Measurements from ENCODE around the gene MAP4K5. TPM values are rescaled to one million over a fixed set of nuclear protein-coding genes. Genes with fewer than 3 reads are reported as not detected.

MAP4K5 gene
- total and polyA plus RNA-seq, 2 of the 4 experiments (the other 2 are of a cell fraction) = 33.1 to 46.1 TPM

DNA sequence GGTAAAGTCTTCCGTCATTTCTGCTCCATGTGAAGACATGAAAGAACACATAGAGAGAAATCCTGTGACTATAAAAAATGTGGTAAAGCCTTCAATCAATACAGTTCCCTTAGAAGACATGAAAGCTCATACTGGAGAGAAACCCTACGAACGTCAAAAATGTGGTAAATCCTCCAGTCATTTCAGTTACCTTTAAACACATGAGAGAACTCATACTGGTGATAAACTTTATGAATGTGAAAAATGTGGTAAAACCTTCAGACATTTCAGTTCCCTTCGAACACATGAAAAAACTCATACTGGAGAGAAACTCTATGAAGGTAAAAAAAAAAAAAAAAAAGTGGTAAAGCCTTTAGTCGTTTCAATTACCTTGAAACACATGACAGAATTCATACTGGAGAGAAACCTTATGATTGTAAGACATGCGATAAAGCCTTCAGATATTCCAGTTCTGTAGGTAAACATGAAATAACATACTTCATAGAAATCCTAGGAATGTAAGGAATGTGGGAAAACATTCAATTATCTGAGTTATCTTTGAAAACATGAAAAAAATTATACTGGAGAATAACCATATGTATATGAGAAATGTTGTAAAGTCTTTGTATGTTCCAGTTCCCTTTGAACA lies 60.4 kb downstream of the MAP4K5 start:
- no TSS peak for BruUV-seq (replicated peaks)
- Histone ChIP-seq H3K4me2 (ENCODE audit: low read depth, low read length) (no peak overlapping the region), H4K8ac (ENCODE audit: low read depth in 2 of 2, low read length in 2 of 2) (no peak overlapping the region), H2BK20ac (ENCODE audit: low read depth, low read length) (no peak overlapping the region), H3K4me3 (ENCODE audit: insufficient read depth, low read depth, low read length) (no peak overlapping the region), H2AK9ac (replicated peaks; ENCODE audit: low read depth, low read length, poor library complexity) (no peak overlapping the region), H3K36me3 (ENCODE audit: control insufficient read depth, insufficient read depth, low read length) (peaks cover 55% of the 10 kb centered on the region), H3K27ac (ENCODE audit: insufficient read depth, low read length) (no peak overlapping the region), H3K9me3 (ENCODE audit: control insufficient read depth, insufficient read depth, low read length) (peaks cover 27% of the 10 kb centered on the region), H3K56ac (ENCODE audit: extremely low read depth, insufficient read depth, low read length) (no peak overlapping the region), H2BK5ac (ENCODE audit: low read depth, low read length, poor library complexity, severe bottlenecking) (no peak overlapping the region), H3K23ac (ENCODE audit: low read depth, low read length) (no peak overlapping the region), H4K5ac (ENCODE audit: low read depth, low read length) (no peak overlapping the region), H4K91ac (ENCODE audit: insufficient read depth, low read depth, low read length) (no peak overlapping the region), H3K9me1 (ENCODE audit: insufficient read depth, low read length) (no peaks in the 10 kb centered on the region), H3K27me3 (ENCODE audit: control insufficient read depth, insufficient read depth, low read length) (no peaks in the 10 kb centered on the region), H3K4me1 (ENCODE audit: control insufficient read depth, insufficient read depth, low read length) (no peaks in the 10 kb centered on the region), H4K20me1 (ENCODE audit: insufficient read depth, low read length) (peaks cover 3% of the 10 kb centered on the region; the same call in 1 of the 2 replicates), H2BK120ac (ENCODE audit: low read depth, low read length) (no peak overlapping the region), H2BK15ac (ENCODE audit: low read depth, low read length) (no peak overlapping the region), H3K9ac (ENCODE audit: low read depth, low read length) (no peak overlapping the region), H2AK5ac (ENCODE audit: low read depth, low read length) (no peak overlapping the region), H3K18ac (ENCODE audit: low read depth, low read length) (no peak overlapping the region), H2AFZ (replicated peaks; ENCODE audit: low read length, poor library complexity) (no peak overlapping the region), H3K79me1 (ENCODE audit: low read depth in 1 of 2, low read length in 2 of 2) (peaks cover 12 to 29% of the 10 kb centered on the region in 2 experiments), H3K14ac (replicated peaks; ENCODE audit: low read depth, low read length) (no peak overlapping the region), H3K4ac (ENCODE audit: low read depth, low read length) (no peak overlapping the region)
- ATAC-seq (ENCODE audit: low read depth) (no peak), DNase-seq (no peak)
- dilution Hi-C loops (cut with HindIII; ENCODE audit: low sequenced_read_pairs, unreplicated experiment) (no loop called here), intact Hi-C loops (cut with micrococcal nuclease) (no loop called here), in situ Hi-C loops (cut with MboI; ENCODE audit: low sequenced_read_pairs) (no loop called here)
- WGBS, 2 experiments (ENCODE audit: extremely low coverage in 2 of 2, insufficient read length in 1 of 2) = no CpG with 5 or more reads among the region's 6 CpGs
- ChIA-PET POLR2A (ENCODE audit: unreplicated experiment) (no interaction called here), CTCF (no interaction called here)
- TF ChIP-seq, protein P1, sequence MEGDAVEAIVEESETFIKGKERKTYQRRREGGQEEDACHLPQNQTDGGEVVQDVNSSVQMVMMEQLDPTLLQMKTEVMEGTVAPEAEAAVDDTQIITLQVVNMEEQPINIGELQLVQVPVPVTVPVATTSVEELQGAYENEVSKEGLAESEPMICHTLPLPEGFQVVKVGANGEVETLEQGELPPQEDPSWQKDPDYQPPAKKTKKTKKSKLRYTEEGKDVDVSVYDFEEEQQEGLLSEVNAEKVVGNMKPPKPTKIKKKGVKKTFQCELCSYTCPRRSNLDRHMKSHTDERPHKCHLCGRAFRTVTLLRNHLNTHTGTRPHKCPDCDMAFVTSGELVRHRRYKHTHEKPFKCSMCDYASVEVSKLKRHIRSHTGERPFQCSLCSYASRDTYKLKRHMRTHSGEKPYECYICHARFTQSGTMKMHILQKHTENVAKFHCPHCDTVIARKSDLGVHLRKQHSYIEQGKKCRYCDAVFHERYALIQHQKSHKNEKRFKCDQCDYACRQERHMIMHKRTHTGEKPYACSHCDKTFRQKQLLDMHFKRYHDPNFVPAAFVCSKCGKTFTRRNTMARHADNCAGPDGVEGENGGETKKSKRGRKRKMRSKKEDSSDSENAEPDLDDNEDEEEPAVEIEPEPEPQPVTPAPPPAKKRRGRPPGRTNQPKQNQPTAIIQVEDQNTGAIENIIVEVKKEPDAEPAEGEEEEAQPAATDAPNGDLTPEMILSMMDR (conservative IDR thresholded peaks at IDR 0.05; ENCODE audit: low read depth, low read length) = no peak
- TF ChIP-seq MAZ (IDR thresholded peaks at IDR 0.05; ENCODE audit: borderline replicate concordance, low read depth, low read length) (no peak), RCOR1 (IDR thresholded peaks at IDR 0.05; ENCODE audit: insufficient replicate concordance, low read length) (no peak), SMC3 (IDR thresholded peaks at IDR 0.05; ENCODE audit: low read depth, low read length) (no peak), NFE2L2 (IDR thresholded peaks at IDR 0.05; ENCODE audit: low read depth, low read length) (no peak), FOS (IDR thresholded peaks at IDR 0.05; ENCODE audit: low read depth, low read length) (no peak), MAFK (IDR thresholded peaks at IDR 0.05; ENCODE audit: low read depth, low read length) (no peak), RAD21 (IDR thresholded peaks at IDR 0.05; ENCODE audit: low read length) (no peak), RFX5 (IDR thresholded peaks at IDR 0.05; ENCODE audit: low read depth, low read length) (no peak), BHLHE40 (IDR thresholded peaks at IDR 0.05; ENCODE audit: low read depth, low read length) (no peak)
- TF ChIP-seq, protein P2, sequence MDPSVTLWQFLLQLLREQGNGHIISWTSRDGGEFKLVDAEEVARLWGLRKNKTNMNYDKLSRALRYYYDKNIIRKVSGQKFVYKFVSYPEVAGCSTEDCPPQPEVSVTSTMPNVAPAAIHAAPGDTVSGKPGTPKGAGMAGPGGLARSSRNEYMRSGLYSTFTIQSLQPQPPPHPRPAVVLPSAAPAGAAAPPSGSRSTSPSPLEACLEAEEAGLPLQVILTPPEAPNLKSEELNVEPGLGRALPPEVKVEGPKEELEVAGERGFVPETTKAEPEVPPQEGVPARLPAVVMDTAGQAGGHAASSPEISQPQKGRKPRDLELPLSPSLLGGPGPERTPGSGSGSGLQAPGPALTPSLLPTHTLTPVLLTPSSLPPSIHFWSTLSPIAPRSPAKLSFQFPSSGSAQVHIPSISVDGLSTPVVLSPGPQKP (IDR thresholded peaks at IDR 0.05; ENCODE audit: borderline replicate concordance, low read depth, low read length) = no peak
- TF ChIP-seq, protein P3, sequence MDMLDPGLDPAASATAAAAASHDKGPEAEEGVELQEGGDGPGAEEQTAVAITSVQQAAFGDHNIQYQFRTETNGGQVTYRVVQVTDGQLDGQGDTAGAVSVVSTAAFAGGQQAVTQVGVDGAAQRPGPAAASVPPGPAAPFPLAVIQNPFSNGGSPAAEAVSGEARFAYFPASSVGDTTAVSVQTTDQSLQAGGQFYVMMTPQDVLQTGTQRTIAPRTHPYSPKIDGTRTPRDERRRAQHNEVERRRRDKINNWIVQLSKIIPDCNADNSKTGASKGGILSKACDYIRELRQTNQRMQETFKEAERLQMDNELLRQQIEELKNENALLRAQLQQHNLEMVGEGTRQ (IDR thresholded peaks at IDR 0.05; ENCODE audit: low read depth, low read length) = no peak

Data from IMR-90 (cell line).